Hepatocyte (in vitro differentiated cells): ENCODE results near the gene NCF2. TPM values are rescaled to one million over a fixed set of nuclear protein-coding genes. Genes with fewer than 3 reads are reported as not detected.

Experiments
- DNase-seq: peaks from one replicate; pipeline ENCODE4 v3.0.0-alpha.2; 2016; ENCODE audit warnings: low spot score
- H2AFZ ChIP-seq: fragments of 200-600 bp; sonication (generic); 2 replicates; pipeline ENCODE4 v1.6.0; 2016; ENCODE audit warnings: antibody characterized with exemption, mild to moderate bottlenecking
- H3K27ac ChIP-seq: fragments of 200-600 bp; sonication (generic); 2 replicates; pipeline ENCODE4 v1.5.1; 2016; ENCODE audit warnings: mild to moderate bottlenecking
- H3K27me3 ChIP-seq: fragments of 200-600 bp; sonication (generic); 2 replicates; pipeline ENCODE4 v1.6.1; 2016
- H3K36me3 ChIP-seq: fragments of 200-600 bp; sonication (generic); replicated peaks from 2 replicates; pipeline ENCODE4 v1.5.1; 2016; ENCODE audit warnings: low read depth; ENCODE audit not compliant: insufficient read depth
- H3K4me1 ChIP-seq: fragments of 200-600 bp; sonication (generic); 2 replicates; pipeline ENCODE4 v1.5.1; 2016; ENCODE audit warnings: mild to moderate bottlenecking, moderate library complexity; ENCODE audit not compliant: insufficient read depth
- H3K4me2 ChIP-seq: fragments of 200-600 bp; sonication (generic); 2 replicates; pipeline ENCODE4 v1.6.0; 2016
- H3K4me3 ChIP-seq: fragments of 200-600 bp; sonication (generic); 2 replicates; pipeline ENCODE4 v1.5.1; 2016; ENCODE audit warnings: mild to moderate bottlenecking
- H3K79me2 ChIP-seq: fragments of 200-600 bp; sonication (generic); 2 replicates; pipeline ENCODE4 v1.6.0; 2017; ENCODE audit warnings: mild to moderate bottlenecking
- H3K9me2 ChIP-seq: fragments of 200-600 bp; sonication (generic); replicated peaks from 2 replicates; pipeline ENCODE4 v1.6.0; 2017; ENCODE audit warnings: mild to moderate bottlenecking; ENCODE audit not compliant: insufficient read depth
- H3K9me3 ChIP-seq: fragments of 200-600 bp; sonication (generic); 2 replicates; pipeline ENCODE4 v1.5.1; 2016; ENCODE audit warnings: low read depth, mild to moderate bottlenecking
- H4K20me1 ChIP-seq: fragments of 200-600 bp; sonication (generic); 2 replicates; pipeline ENCODE4 v1.6.0; 2016; ENCODE audit warnings: mild to moderate bottlenecking; ENCODE audit not compliant: insufficient read depth, poor library complexity, severe bottlenecking
- EZH2 ChIP-seq: fragments of 200-600 bp; sonication (generic); IDR thresholded peaks from 2 replicates; pipeline ENCODE4 v1.6.1; 2016; ENCODE audit warnings: antibody characterized with exemption, mild to moderate bottlenecking, borderline replicate concordance
- EZH2phosphoT487 ChIP-seq: fragments of 200-600 bp; sonication (generic); IDR thresholded peaks from one replicate; pipeline ENCODE4 v1.6.1; 2018; ENCODE audit warnings: antibody characterized with exemption, mild to moderate bottlenecking, low read depth, moderate library complexity; ENCODE audit not compliant: unreplicated experiment, severe bottlenecking
- WGBS: methylation state at CpG from one replicate; pipeline ENCODE4 v1.1.6; 2016; ENCODE audit warnings: low lambda C conversion rate; ENCODE audit errors: missing lambda C conversion rate; 5-methylcytosine and 5-hydroxymethylcytosine counted together
- polyA plus RNA-seq: library from polyadenylated mRNA; unstranded; fragments of >200 nt; fragmentation: Nextera tagmentation; extraction: Ambion mirVana; gene quantifications from 2 replicates; pipeline ENCODE4 v1.2.1, GENCODE V29; 2016
- total RNA-seq: library from RNA; depleted of rRNA; stranded (reverse); fragments of >200 nt; gene quantifications from 2 replicates; pipeline ENCODE4 v1.2.3, GENCODE V29; 2014
- TF ChIP-seq, protein P1 (sequence below): fragments of 200-600 bp; sonication (generic); IDR thresholded peaks from 2 replicates; pipeline ENCODE4 v1.5.1; 2016; ENCODE audit warnings: antibody characterized with exemption, mild to moderate bottlenecking; ENCODE audit not compliant: poor library complexity

The NCF2 gene
- total and polyA plus RNA-seq, 2 experiments from 2014 or later = 3.1 to 13.7 TPM

DNA sequence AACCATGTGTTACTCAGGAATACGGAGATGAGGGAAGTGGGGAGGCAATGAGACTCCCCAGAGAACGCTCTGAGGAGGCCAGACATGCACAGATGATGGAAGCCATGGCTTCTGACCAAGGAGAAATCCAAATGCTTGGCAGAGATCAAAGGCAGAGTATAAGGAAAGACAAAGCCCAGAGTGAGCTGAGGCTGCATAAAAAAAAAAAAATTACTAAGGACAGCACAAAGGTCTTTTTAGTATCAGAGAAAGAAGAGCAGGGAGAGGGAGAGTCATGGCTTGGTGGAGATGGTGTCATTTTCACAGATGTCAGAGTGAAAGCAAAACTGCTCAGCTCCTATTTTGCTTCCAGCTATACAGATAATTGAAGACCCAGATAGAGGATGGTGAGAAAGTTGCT is 8.1 kb upstream of the NCF2 start:
- H3K27ac ChIP-seq = no peak overlapping the region
- H3K79me2 ChIP-seq = no peaks in the 10 kb centered on the region
- H3K4me3 ChIP-seq = no peak overlapping the region
- H3K9me3 ChIP-seq = no peaks in the 10 kb centered on the region
- TF ChIP-seq, protein P1, sequence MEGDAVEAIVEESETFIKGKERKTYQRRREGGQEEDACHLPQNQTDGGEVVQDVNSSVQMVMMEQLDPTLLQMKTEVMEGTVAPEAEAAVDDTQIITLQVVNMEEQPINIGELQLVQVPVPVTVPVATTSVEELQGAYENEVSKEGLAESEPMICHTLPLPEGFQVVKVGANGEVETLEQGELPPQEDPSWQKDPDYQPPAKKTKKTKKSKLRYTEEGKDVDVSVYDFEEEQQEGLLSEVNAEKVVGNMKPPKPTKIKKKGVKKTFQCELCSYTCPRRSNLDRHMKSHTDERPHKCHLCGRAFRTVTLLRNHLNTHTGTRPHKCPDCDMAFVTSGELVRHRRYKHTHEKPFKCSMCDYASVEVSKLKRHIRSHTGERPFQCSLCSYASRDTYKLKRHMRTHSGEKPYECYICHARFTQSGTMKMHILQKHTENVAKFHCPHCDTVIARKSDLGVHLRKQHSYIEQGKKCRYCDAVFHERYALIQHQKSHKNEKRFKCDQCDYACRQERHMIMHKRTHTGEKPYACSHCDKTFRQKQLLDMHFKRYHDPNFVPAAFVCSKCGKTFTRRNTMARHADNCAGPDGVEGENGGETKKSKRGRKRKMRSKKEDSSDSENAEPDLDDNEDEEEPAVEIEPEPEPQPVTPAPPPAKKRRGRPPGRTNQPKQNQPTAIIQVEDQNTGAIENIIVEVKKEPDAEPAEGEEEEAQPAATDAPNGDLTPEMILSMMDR = no peak
- no peak for TF ChIP-seq EZH2phosphoT487
- TF ChIP-seq EZH2 = no peak
- H3K4me1 ChIP-seq = peaks cover 5% of the 10 kb centered on the region
- H3K4me2 ChIP-seq = no peak overlapping the region
- H2AFZ ChIP-seq = no peak overlapping the region
- no peaks in the 10 kb centered on the region for H3K9me2 ChIP-seq
- 62% methylated on average over 2 of the region's 2 CpGs for WGBS
- DNase-seq = no peak
- H3K36me3 ChIP-seq = no peaks in the 10 kb centered on the region
- no peaks in the 10 kb centered on the region for H4K20me1 ChIP-seq
- H3K27me3 ChIP-seq = no peaks in the 10 kb centered on the region

DNA sequence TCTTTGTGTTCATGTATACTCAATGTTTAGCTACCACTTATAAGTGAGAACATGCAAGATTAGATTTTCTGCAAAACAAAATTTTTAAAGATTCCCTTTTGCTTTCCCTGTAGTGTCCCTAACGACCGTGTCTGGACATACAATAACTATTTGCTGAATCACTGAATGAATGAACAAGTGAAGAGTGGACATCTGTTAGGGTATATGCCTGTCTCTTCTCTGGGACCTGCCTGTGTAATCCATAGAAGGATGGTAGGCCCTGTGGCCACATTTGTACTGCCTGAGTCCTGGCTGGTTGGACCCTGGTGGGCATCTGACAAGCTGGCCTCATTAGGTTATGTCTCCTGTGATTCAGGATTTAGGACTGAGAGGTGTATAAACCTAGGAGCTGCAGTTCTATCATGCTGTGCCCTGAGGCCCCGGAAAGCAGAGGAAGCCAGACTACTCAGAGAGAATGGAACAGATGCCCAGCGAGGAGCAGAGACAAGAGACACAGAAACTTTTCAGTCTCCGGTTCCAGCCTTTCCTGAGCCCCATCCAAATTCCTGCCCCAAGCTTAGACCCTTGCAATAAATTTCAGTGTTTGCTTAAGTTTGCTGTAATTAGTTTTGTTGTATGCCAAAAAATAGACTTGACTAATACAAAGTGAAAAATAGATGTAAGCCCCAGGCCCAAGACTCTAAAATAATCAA is 7.5 kb upstream of the NCF2 start:
- H3K27ac ChIP-seq = no peak overlapping the region
- H3K9me2 ChIP-seq = no peaks in the 10 kb centered on the region
- no peak overlapping the region for H3K4me3 ChIP-seq
- no peak overlapping the region for H2AFZ ChIP-seq
- no peaks in the 10 kb centered on the region for H3K27me3 ChIP-seq
- no peak for TF ChIP-seq EZH2
- TF ChIP-seq, protein P1 = no peak
- no peak for TF ChIP-seq EZH2phosphoT487
- H3K9me3 ChIP-seq = no peaks in the 10 kb centered on the region
- H3K79me2 ChIP-seq = no peaks in the 10 kb centered on the region
- no peak overlapping the region for H3K4me2 ChIP-seq
- no peaks in the 10 kb centered on the region for H4K20me1 ChIP-seq
- no peaks in the 10 kb centered on the region for H3K36me3 ChIP-seq
- WGBS = 56% methylated on average over 5 of the region's 5 CpGs
- no peak for DNase-seq
- H3K4me1 ChIP-seq = peaks cover 5% of the 10 kb centered on the region

DNA sequence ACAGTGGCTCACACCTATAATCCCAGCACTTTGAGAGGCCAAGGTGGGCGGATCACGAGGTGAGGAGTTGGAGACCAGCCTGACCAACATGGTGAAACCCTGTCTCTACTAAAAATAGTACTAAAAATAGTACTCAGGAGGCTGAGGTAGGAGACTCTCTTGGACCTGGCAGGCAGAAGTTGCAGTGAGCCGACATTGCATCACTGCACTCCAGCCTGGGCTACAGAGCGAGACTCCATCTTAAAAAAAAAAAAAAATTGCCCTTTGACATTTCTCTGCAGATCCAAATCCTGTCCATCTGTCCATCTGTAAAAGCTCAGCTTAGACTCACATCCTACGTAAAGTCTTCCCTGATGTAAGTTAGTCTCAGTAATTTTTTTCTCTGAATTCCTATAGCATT is 6.2 kb upstream of the NCF2 start:
- no peak for TF ChIP-seq EZH2
- no peak for TF ChIP-seq EZH2phosphoT487
- TF ChIP-seq, protein P1 = no peak
- Histone ChIP-seq H3K4me1 (peaks cover 5% of the 10 kb centered on the region), H3K4me3 (no peak overlapping the region), H3K79me2 (no peaks in the 10 kb centered on the region), H3K9me2 (no peaks in the 10 kb centered on the region), H3K27ac (no peak overlapping the region), H2AFZ (no peak overlapping the region), H3K36me3 (no peaks in the 10 kb centered on the region), H3K27me3 (no peaks in the 10 kb centered on the region), H3K9me3 (no peaks in the 10 kb centered on the region), H4K20me1 (no peaks in the 10 kb centered on the region), H3K4me2 (no peak overlapping the region)
- WGBS = 97% methylated on average over 5 of the region's 5 CpGs
- DNase-seq = no peak
